SIG-M5 (cell line): ENCODE data around the gene RIN1.
"Not testable (repeated sequence)": the region's sequence is repeated elsewhere in the genome, so short reads cannot be mapped to it uniquely, and the experiment has no call there.

Experiments
- DNase-seq: peaks from one replicate; lab custom pipeline; 2025; lab: John Stamatoyannopoulos, UW

RIN1 gene

DNA sequence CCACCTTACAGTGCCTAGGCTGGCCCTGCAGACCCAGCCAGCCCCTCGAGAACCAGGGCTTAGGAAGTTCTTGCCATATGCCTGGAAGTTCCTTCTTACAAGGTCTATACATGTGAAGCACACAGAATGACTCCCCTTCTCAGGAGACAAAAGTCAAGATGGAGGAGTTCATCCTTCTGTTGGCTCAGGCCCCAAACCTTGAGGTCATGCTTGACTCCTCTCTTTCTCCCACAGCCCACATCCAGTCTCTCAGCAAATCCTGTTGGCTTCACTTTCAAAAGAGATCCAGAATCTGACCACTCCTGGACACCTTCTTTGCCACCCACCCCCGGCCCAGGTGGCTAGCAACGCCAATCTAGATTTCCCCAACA is 17.6 kb downstream of the RIN1 start:
- no peak for DNase-seq

DNA sequence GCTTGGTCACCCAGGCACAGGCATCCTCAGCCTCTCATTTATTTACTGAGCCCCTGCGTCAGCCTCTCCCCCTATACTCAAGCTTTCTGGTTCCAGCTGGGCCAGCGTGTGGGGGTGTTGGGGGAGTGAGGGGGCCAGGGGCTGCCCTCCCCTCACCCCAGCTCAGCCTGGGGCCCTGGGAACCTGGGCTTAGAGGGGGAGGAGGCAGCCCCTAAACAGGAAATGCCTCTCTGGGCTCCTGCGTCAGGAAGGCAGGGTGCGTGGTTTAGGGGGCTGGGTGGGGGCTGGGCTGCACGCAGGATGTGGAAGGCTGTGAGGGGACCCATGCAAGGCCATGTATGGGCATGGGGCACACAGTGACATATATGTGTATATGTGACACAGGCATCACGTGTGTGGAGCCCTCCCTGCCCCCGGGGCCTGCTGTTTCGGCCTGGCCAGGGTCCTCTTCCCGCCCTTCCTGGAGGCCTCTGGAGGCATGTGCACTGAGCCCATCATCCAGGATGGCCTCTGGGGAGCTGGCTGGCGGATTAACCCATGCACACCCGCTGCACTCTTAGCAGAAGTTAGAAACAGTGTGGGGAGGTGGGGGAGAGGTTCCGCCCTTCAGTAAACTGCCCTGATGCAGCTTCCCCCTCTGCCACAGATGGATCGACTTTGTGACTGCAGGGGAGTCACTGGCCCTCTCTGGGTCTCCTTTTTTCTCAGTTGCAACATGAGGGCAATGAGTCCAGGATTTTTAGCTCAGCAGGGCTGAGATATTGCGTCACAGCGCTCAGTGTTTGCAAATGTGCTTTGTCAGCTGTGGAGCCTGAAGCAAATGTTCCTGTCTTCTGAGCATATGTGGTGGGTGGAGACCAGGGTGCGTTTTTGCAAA is 18.3 kb downstream of the RIN1 start:
- DNase-seq: peak; percentile 86

DNA sequence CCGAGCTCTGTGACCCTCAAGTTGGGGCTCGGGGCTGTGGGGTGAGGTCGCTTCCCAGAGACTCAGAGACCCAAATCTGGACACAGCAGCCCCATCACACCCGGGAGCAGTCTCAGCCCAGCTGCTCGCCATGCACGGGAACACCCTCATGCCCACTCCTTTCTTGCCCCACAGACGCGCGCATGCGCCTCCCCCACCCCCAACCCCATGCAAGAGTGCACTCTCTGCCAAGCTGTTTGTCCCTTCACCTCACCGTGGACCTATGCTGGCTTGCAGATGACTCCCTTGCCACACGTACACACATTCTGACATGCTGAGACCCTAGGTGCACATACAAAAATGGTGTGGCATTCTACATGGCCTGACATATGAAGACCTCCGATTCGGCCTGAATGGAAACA is 18.9 kb downstream of the RIN1 start:
- no peak for DNase-seq

GRCh38 chr11:66316849-66317251 is 19.4 kb downstream of the RIN1 start, which contains the start of gene CD248:
CD248 (minus strand) TSS chr11:66317044; CDS start chr11:66317027, 17 bp downstream.
- DNase-seq: no peak

DNA sequence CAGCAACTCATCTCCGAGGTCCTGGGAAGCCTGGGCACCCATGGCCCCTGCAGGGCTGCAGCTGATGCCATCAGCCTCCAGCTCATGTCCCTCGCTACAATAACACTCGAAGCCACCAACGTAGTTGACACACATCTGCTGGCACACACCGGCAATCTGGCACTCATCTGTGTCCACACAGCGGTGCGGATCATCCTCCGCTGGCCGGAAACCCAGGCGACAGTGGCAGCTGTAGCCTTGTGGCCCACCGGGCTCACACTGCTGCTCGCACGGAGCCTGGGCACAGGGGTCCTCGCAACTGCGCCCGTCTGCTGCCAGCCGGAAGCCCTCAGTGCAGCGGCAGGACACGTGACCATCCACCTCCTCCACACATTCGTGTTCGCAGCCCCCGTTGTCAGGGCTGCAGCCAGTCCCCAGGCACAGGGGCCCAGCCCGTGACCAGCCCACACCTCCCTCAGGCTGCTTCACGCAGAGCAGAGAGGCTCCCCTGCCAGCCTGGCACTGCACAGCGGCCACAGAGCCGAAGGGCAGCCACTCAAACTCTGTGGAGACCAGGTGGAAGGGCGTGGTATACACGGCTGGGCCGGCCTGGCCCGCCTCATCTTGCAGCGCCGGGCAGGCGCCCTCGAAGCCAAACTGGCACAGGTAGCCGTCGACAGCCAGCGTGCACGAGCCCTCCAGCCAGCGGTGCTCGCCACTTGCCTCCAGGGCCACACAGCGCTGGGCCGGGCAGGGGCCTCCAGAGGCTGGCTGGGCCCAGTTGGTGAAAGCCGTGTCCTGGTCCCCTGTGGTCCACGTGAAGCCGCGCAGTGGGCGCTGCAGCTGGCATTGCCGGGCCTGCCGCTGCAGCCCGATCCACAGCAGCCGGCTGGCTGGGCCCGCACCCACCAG is 20.1 kb downstream of the RIN1 start:
- no peak for DNase-seq

DNA sequence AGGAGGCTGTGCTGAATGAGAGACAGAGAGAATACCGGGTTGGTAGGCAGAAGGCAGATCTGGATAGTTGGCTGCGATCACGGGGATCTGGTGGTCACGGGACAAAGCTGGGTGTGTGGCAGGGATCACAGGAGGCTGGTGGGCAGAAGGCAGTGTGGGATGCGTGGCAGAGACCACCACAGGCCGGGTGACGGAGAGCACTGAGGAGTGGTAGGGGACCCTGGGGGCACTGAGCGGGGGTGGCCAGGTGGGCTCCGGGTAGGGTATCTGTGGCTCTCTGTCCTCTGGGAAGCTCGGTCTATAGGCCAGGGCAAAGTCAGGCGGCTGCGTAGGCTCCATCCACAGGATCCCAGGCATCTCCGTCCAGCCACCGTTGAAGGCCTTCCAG is 20.7 kb downstream of the RIN1 start:
- no peak for DNase-seq

DNA sequence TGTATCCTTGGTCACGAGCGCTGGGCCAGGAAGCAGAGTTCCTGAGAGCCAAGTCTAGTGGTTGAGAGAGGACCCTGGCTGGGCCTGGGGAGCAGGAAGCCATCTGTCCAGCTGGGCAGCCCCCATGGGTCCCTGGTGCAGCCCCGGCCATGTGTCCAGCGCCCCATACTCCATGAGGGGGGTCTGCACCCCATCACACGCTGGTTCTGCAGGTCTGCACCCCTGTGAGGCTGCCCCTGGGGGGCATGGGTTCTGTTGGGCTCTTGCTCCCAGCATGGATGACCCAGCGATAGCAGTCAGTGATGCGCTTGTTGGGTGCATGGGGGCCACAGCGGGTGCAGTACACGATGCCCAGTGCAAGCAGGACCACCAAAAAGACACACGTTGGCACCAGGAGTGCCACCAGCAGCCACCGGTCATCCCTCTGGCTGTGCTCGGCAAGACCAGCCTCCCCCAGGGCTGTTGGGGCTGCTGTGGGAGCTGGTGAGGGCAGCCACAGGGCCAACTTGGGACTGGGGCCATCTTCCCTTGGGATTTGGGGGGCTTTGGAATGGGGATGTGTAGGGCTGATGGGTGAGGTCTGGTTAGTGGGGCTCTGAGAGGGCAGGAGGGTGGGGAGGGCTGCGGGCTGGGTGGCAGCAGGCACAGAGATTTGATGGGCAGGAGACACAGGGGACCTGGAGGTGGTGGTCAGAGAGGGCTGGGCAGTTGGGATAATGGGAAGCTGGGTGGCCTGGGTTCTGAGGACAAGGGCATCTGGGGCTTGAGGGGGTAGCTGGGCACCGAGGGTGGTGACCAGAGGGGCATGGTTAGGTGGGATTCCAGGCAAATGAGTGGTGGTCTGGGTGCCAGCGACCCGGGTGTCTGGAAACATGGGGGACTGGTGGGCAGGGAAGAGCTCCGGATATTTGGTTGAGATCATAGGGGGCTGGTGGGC is 21.4 kb downstream of the RIN1 start:
- no peak for DNase-seq

GRCh38 chr11:66314186-66314501 is 22.1 kb downstream of the RIN1 start:
- DNase-seq: no peak

DNA sequence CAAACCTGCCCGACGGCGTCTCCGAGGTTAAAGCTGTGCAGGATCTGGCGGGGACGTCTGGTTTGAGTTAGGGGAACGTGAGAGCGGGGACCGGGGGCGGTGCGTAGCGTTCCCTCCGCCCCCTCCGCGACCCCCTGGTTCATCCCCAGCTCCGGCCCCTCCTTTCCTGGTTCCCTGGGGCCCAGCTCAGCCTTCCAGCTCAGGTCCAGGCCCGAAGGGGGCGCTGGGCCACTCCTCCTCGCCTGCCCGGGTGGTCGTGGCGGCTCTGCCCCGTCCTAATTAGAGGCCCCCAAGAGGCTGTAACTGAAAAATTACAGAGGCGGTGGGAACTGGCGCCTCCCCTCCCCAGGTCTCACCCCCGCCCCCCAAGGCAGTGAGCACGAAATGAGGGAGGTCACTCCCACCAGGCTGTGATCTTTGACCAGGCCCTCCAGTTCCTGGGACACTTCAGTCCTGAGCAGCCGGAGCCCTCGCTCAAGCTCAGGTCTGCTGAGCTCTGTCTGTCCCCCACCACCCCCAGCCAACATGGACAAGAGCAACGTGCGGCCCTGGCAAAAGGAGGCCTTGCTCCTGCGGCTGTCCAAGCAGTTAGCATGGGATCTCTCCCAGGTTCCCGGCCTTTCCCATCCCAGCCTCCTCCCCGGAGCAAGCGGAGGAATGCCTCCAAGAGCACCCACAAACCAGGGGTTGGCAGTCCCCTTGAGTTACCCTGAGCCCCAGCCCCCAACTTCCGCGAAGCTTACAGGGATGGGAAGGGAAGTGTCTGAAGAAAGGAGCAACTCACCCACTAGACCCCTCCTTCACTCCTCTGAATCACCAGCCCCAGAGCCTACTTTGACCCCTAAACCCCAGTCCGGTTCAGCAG is 22.7 kb downstream of the RIN1 start:
- DNase-seq: no peak

GRCh38 chr11:66312549-66313320 is 23.5 kb downstream of the RIN1 start:
- DNase-seq: peak; percentile 81

DNA sequence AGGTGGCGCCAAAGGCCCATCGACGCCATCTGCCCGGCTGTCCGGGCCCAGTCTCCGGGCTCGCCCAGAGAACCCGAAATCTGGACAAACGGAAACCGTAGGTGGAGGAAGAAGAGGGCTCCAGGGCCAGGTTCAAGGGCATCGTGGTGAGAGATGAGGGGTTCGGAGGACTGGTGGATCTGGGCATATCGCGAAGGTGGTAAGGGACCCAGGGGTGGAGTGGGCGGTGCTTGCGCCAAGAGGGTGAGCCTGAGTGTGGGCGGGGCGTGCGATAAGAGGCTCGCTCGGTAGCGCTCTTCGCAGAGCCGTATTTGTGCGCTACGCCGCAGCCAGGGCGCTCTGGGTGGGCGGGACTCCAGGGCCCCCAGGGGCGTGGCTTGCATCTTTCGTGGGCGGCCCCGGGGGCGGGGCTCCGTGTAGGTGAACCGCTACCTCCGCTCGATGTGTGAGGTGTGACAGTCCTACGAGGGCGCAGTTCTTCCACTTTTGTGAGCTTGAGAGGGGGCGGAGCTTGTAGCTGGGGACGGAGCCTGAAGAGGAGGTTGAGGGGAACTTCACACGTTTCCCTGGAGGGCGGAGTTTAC is 24.2 kb downstream of the RIN1 start:
- peak; percentile 61 for DNase-seq

- no peak for DNase-seq
These were observed 24.7 kb downstream of the RIN1 start for GRCh38 chr11:66311470-66311964.

GRCh38 chr11:66310803-66311440 is 25.3 kb downstream of the RIN1 start:
- DNase-seq: not testable (repeated sequence)

DNA sequence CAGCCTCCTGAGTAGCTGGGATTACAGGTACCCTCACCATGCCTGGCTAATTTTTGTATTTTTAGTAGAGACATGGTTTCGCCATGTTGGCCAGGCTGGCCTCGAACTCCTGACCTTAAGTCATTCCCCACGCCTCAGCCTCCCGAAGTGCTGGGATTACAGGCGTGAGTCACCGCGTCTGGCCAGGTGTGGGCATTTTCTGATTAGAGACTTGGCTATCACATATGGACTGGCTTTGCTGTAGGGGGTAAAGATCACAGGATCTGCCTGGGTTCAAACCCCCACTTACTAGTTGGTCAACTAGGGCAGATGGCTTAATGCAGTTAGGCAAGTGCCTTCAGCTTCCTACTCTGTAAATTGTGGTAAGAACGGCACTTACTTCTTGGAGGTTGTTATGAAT is 25.9 kb downstream of the RIN1 start:
- DNase-seq: no peak

DNA sequence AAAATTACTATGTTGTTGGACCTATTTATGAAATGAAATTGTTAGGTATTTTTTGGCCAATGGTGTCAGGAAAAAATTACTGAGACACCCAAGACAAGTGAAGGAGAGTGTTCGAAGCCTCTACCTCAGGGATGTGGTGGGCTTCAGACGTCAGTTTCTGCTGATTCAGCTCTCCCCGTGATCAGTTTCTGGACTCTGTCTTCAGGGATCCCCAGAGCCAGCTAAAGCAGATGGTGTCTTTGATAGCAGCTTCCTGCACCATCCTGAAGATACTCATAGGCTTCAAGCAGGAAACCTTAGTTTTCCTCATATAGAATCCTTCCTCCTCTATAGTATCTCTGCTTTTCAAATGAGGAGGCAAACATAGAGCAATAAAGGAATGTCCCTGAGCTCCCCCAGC is 26.8 kb downstream of the RIN1 start:
- no peak for DNase-seq

DNA sequence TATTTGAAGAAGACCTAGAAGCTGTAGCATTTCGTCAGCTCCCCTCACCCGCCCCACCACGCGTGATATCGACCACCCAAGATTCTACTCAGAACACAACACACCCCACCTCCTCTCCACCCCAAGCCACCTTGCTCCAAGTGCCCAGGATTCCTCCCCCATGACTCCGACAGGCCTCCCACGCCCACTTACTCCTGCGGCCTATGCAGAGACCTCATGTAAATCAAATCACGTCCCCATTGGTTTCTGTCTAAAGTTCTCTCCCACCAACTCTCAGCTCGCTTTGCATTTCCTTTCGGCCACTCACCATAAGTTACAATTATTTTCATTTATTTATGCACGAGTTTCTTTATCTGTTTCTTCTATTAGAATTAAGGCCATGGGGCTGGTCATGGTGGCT is 33.6 kb downstream of the RIN1 start:
- DNase-seq: no peak

DNA sequence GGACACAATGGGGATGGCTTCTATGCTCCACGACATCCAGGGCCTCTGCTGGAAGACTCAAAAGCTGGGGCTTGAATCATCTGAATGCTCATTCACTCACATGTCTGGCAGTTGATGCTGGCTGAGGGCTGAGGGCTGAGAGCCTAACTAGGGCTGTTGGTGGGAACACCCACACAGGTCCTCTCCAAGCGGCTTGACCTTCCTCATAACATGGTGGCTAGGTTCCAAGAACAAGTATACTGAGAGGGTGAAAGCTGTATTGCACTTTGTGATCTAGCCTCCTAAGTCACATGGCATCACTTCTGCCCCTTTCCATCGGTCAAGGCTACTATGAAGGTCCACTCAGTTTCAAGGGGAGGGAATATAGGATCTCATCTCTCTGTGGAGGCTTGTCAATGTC is 37.0 kb downstream of the RIN1 start:
- DNase-seq: no peak

DNA sequence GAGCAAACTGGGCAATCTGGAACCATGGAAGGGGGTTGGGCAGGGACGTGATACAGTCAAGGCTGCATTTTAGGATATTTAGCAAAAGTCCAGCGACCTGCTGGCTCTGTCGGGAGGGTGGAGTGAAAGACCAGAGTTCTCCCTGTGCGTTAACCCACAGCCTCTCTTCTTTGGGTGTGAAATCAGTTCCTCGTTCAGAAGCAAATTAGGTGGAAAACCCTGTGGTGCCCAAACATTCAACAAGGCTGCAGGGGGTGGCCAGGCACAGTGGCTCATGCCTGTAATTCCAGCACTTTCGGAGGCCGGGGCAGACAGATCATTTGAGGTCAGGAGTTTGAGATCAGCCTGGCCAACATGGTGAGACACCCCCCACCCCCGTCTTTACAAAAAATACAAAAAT is 38.6 kb downstream of the RIN1 start:
- no peak for DNase-seq
